Activated CD8-positive, alpha-beta T cell treated with anti-CD3 and anti-CD28 coated beads, Interleukin-2, amount 10 ng/mL, durations not matched to agents 7 days and 5 days (primary cell): ENCODE data around the gene BRICD5. TPM values are rescaled to one million over a fixed set of nuclear protein-coding genes. Genes with fewer than 3 reads are reported as not detected.
"Not testable (repeated sequence)": the region's sequence is repeated elsewhere in the genome, so short reads cannot be mapped to it uniquely, and the experiment has no call there.

Source experiments
- ATAC-seq: fragments of 150-1000 bp; cut with Tn5 transposase; one replicate; pipeline ENCODE4 v1.10.0; 2021; ENCODE audit warnings: moderate library complexity
- CTCF ChIA-PET: fragments of 350-600 bp; sonication (Branson Sonifier 250); formaldehyde crosslinking; loops from one replicate; lab custom pipeline; 2021; ENCODE audit warnings: antibody characterized with exemption; lab: Charles Lee
- POLR2A ChIA-PET: fragments of 350-600 bp; sonication (Branson Sonifier 250); formaldehyde crosslinking; loops from one replicate; lab custom pipeline; 2021; ENCODE audit warnings: antibody characterized with exemption; lab: Charles Lee
- DNase-seq: peaks from one replicate; pipeline ENCODE4 v3.0.0-alpha.2; 2020
- H3K27ac Mint-ChIP-seq: one replicate; pipeline ENCODE4 v1.8.0; 2021; ENCODE audit warnings: mild to moderate bottlenecking, mixed read lengths
- H3K27me3 Mint-ChIP-seq: one replicate; pipeline ENCODE4 v1.8.0; 2021; ENCODE audit warnings: low read depth, mixed read lengths
- H3K36me3 Mint-ChIP-seq: one replicate; pipeline ENCODE4 v1.8.0; 2021; ENCODE audit warnings: low read depth, mixed read lengths
- H3K4me1 Mint-ChIP-seq: one replicate; pipeline ENCODE4 v1.8.0; 2021; ENCODE audit warnings: low read depth, mixed read lengths
- H3K4me3 Mint-ChIP-seq: one replicate; pipeline ENCODE4 v1.8.0; 2021; ENCODE audit warnings: mild to moderate bottlenecking, mixed read lengths
- H3K9me3 Mint-ChIP-seq: one replicate; pipeline ENCODE4 v1.8.0; 2022; ENCODE audit warnings: mixed read lengths; ENCODE audit not compliant: insufficient read depth
- total RNA-seq, 2 experiments: library from RNA; stranded (reverse); gene quantifications; one replicate each; pipeline ENCODE4 v1.2.3, GENCODE V29; 2021

Gene BRICD5
- total RNA-seq = 10 to 100 TPM; 14.8 to 15.0 TPM

DNA sequence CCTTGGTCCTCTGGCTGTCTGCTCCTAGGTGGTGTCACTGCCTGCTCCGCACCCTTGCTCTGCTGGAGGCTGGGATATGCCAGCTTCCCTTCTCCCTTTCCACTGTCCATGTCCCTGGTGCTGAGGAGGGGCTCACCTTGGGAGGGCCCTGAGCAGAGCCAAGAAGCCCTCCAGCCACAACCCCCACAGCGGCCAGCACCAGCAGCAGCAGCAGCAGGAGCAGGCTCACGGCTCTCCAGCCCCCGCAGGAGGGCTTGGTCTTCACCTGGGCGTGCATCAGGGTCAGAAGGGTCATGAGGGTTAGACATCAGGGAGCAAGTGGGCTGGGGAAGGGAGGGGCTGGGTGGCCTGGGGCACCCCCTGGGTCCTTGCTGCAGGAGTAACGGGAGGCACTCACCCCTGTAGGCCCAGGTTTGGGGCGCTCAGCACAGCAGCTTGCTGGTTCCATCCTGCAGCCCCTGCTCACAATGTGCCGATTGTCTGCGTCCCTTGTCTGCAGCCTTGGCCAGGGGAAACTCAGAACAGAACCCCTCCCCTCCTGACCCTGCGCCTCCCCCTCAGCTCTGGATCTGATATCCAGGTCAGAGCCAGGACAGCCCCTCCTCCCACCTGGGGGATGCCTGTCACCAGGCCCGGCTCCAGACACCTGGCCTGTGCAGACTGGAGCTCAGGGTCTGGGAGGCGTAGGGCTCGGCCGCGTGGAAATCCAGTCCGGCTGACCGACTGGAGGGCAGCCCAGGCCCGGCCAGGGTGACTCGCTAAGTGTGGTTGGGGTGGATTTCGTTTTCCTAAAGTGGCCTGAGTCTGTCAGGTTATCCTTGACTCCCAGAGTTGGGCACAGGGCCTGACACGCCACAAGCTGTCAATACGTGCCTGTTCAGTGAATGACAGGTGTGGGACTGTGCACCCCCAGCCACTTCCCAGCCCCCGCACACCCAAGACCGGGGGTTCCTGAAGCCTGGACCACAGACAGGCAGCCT lies at the start of gene BRICD5:
Gene BRICD5 (minus strand): TSS at position 478 of the 980 bp plus-strand sequence. CDS start 30 bp downstream, at position 448.
- no peak within 1 kb of the TSS for H3K4me3 Mint-ChIP-seq
- peak within 1 kb of the TSS; percentile 46 for H3K27ac Mint-ChIP-seq
- ChIA-PET CTCF (interaction anchor here (0.9 kb wide), 1 partner anchor 14 kb away, joined by 3 read pairs; no protein-coding TSS in a partner anchor), POLR2A (no interaction called here)
- no peak for ATAC-seq
- H3K27me3 Mint-ChIP-seq = no peaks in the 10 kb centered on the region
- no peak for DNase-seq
- H3K36me3 Mint-ChIP-seq = peaks cover 34% of the 10 kb centered on the region
- H3K4me1 Mint-ChIP-seq = peaks cover 38% of the 10 kb centered on the region
- H3K9me3 Mint-ChIP-seq = no peaks in the 10 kb centered on the region

DNA sequence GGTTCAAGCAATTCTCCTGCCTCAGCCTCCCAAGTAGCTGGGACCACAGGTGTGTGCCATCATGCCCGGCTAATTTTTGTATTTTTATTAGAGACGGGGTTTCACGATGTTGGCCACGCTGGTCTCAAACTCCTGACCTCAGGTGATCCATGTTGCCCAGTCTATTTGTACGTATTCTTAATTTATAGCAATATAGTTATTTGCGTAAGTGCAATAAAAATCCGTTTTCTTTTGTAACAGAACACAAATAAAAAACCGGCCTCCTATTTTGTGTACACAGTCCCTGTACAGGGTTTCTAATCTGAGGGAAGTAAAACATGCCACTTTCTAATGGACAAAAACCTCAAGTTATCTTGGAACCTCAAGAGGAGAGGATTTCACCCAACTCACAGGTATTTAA lies 49.6 kb upstream of the BRICD5 start:
- peaks cover 19% of the 10 kb centered on the region for H3K4me1 Mint-ChIP-seq
- ChIA-PET POLR2A (interaction anchor here (1.2 kb wide), 1 partner anchor 10 kb away, joined by 4 read pairs; no protein-coding TSS in a partner anchor), CTCF (interaction anchor here (1.1 kb wide), 1 partner anchor 9 kb away, joined by 4 read pairs; the partner anchor contains the start of gene ECI1)
- no peaks in the 10 kb centered on the region for H3K27me3 Mint-ChIP-seq
- H3K36me3 Mint-ChIP-seq = peaks cover 81% of the 10 kb centered on the region
- DNase-seq (no peak), ATAC-seq (no peak)
- no peak overlapping the region for H3K27ac Mint-ChIP-seq
- no peaks in the 10 kb centered on the region for H3K9me3 Mint-ChIP-seq
- H3K4me3 Mint-ChIP-seq = no peak overlapping the region

DNA sequence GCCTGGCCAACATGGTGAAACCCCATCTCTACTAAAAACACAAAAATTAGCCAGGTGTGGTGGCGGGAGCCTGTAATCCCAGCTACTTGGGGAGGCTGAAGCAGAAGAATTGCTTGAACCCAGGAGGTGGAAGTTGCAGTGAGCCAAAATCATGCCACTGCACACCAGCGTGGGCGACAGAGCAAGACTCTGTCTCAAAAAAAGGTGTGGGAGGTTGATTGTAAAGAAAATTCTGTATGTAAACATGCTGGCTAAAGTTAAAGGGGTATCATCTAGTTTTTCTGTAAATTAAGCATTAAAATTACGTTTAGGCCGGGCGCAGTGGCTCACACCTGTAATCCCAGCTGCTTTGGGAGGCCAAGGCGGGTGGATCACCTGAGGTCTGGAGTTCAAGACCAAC lies 47.9 kb upstream of the BRICD5 start:
- POLR2A ChIA-PET = interaction anchor here (0.7 to 1.5 kb wide), 3 partner anchors 10 to 257 kb away, joined by 3 to 5 read pairs (median 3); no protein-coding TSS in a partner anchor
- CTCF ChIA-PET = interaction anchor here (1.1 to 1.3 kb wide), 2 partner anchors 11 to 82 kb away, joined by 3 read pairs; partner anchors contain the start of gene ABCA3
- H3K4me3 Mint-ChIP-seq, DNase-seq, H3K4me1 Mint-ChIP-seq, ATAC-seq, H3K9me3 Mint-ChIP-seq, H3K27me3 Mint-ChIP-seq, H3K27ac Mint-ChIP-seq: not testable (repeated sequence)
- H3K36me3 Mint-ChIP-seq = peaks cover 77% of the 10 kb centered on the region

DNA sequence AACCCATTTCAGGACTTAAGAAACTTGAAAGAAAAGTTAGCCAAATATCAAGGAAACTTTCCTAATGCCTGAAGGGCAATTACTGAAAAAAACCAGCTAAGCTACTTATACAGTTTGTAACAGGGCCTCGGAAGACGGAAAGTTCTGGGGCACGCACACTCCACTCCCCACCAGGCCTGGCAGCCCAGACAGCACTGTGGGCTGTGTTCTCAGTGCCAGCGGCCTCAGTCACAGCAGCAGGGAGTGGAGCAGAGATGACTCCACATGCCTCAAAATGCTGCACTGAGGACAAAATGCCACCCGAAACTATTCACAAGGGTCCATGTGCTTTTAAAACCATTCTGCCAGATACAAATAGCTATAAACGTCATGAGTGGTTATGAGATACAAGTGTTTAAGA lies 47.1 kb upstream of the BRICD5 start:
- no peaks in the 10 kb centered on the region for H3K9me3 Mint-ChIP-seq
- H3K27ac Mint-ChIP-seq = no peak overlapping the region
- H3K4me1 Mint-ChIP-seq = peaks cover 5% of the 10 kb centered on the region
- H3K36me3 Mint-ChIP-seq = peaks cover 79% of the 10 kb centered on the region
- ChIA-PET CTCF (interaction anchor here (1.1 to 1.3 kb wide), 2 partner anchors 10 to 83 kb away, joined by 3 read pairs; partner anchors contain the start of gene ABCA3), POLR2A (interaction anchor here (0.7 to 1.5 kb wide), 3 partner anchors 11 to 258 kb away, joined by 3 to 5 read pairs (median 3); no protein-coding TSS in a partner anchor)
- DNase-seq (no peak), ATAC-seq (no peak)
- no peaks in the 10 kb centered on the region for H3K27me3 Mint-ChIP-seq
- no peak overlapping the region for H3K4me3 Mint-ChIP-seq

DNA sequence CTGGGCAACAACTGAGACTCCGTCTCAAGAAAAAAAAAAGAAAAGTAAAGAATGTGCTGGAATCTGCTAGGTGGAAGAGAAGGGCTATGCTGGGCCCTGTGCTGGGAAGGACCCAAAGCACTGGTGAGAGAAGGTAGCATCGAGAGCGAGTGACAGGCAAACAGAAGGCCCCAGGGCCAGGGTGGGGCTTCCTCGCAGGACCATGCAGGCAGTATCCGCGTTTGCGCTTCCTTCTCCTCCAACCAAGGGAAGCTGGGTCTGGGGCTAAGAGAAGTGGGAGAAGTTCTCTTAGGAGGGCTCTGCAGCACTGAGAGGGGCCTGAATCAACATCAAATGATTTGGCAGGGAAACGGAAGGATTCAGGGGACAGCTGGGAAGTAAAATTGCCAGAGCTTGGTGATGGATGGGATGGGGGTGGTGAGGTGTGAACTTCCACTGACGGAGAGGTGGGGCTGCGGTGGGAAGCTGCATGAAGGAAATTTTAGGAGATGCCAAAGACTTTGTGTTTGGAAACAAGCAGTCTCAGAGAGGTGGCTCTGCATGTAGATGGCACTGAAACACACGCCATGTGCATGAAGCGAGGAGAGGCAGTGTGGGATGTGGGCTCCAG lies 46.0 kb upstream of the BRICD5 start:
- DNase-seq (no peak), ATAC-seq (no peak)
- H3K4me3 Mint-ChIP-seq = no peak overlapping the region
- peaks cover 4% of the 10 kb centered on the region for H3K4me1 Mint-ChIP-seq
- H3K27ac Mint-ChIP-seq = peak overlapping the region; percentile 23
- peaks cover 76% of the 10 kb centered on the region for H3K36me3 Mint-ChIP-seq
- CTCF ChIA-PET = no interaction called here
- POLR2A ChIA-PET = interaction anchor here (0.7 to 1.5 kb wide), 2 partner anchors 10 to 1445 kb away, joined by 3 read pairs; no protein-coding TSS in a partner anchor
- H3K9me3 Mint-ChIP-seq = no peaks in the 10 kb centered on the region
- H3K27me3 Mint-ChIP-seq = no peaks in the 10 kb centered on the region

DNA sequence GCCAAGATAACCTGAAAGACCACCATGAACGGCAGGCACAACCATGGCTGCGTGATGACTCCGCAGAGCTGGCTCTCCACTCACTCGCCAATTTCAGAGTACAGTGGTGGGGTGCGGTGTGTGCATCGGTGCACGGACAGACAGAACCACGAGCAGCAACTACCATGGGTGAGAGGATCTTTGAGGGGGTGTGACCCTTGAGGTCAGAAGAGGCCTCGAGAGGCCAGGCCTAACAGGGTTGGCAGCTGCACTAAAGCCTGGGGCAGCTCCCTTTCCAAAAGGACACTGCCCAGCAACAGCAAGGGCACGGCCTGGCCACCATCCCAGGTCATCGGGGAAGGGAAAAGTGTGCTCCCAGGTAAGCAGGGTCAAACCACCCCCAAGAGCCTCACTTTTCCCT lies 42.6 kb upstream of the BRICD5 start:
- CTCF ChIA-PET = interaction anchor here (1.9 kb wide), 1 partner anchor 9 kb away, joined by 9 read pairs; no protein-coding TSS in a partner anchor

DNA sequence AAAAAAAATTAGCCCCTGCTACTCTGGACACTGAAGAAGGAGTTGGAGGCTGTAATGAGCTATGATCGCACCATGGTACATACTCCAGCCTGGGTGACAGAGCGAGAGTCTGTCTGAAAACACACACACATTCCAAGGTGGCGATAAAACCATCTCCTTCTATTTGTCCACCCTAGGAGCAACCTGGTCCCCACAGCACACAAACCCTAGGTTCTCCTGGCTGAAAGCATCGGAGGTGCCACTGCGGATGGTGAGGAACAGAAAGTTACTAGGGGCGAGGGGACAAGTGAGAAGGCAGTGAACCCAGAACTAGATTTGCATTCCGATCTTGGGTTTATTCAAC lies 42.1 kb upstream of the BRICD5 start:
- CTCF ChIA-PET = interaction anchor here (0.7 to 2.6 kb wide), 6 partner anchors 10 to 97 kb away, joined by 3 to 18 read pairs (median 10); partner anchors contain the start of genes E4F1, MLST8 and TRAF7
- POLR2A ChIA-PET = interaction anchor here (1.5 to 3.5 kb wide), 3 partner anchors 10 to 98 kb away, joined by 5 to 14 read pairs (median 11); partner anchors contain the start of gene TRAF7

More for the DNA sequence above, 42.6 kb upstream of the BRICD5 start:
- no peaks in the 10 kb centered on the region for H3K27me3 Mint-ChIP-seq
- H3K9me3 Mint-ChIP-seq = no peaks in the 10 kb centered on the region
- ATAC-seq (no peak), DNase-seq (no peak)
- H3K36me3 Mint-ChIP-seq = peaks cover 56% of the 10 kb centered on the region
- POLR2A ChIA-PET = interaction anchor here (0.6 to 3.5 kb wide), 3 partner anchors 10 to 12 kb away, joined by 3 to 14 read pairs (median 4); no protein-coding TSS in a partner anchor
- H3K4me3 Mint-ChIP-seq = no peak overlapping the region
- peaks cover 8% of the 10 kb centered on the region for H3K4me1 Mint-ChIP-seq
- peak overlapping the region; percentile 52 for H3K27ac Mint-ChIP-seq

DNA sequence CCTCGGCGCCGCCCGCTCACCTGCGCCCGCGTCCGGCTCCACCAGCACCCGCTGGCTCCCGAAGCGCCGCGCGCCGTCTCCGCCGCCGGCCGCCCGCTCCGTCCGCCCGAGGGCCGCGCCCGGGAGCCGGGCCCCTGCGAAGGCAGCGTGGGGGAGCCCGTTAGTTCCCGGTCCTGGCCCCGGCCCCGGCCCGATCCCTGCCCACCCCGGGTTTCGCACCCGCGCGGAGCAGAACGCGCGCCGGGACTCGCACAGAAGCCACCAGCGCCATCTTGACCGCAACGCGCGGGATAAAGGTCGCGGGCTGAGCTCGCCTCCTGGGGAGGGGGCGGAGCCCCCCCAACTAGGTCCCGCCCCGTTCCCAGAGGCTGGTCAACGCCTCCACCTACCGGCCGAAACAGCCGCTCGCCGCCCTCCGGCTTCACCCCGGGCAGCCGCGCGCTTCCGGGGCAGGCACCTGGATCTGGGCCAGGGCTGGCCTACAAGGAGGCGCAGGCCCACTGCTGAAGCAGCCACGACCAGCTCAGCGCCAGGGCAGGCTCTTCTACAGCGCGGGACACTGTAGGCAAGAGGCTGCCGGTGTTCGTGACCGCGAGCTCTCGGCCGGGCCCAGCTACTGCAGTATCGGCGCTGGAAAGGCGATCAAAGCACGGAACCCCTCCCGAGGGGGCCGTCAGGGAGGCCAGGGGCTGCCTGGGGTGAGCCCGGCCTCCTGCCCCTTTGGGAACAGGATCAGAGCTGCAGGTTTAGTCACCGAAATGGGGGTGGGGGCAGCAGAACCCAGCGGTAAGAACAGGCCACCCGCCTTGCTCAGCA lies 40.8 kb upstream of the BRICD5 start, which contains the start of gene ECI1:
Gene ECI1 (minus strand): TSS at position 292 of the 816 bp plus-strand sequence. CDS start 21 bp downstream, at position 271.
- CTCF ChIA-PET = interaction anchor here (0.8 to 2.6 kb wide), 14 partner anchors 8 to 250 kb away, joined by 3 to 18 read pairs (median 4); partner anchors contain the start of genes E4F1, MLST8, NTHL1 and TEDC2

More for the DNA sequence above, 42.1 kb upstream of the BRICD5 start:
- ATAC-seq (no peak), DNase-seq (no peak)
- H3K4me1 Mint-ChIP-seq = peaks cover 6% of the 10 kb centered on the region
- peak overlapping the region; percentile 52 for H3K27ac Mint-ChIP-seq
- no peak overlapping the region for H3K4me3 Mint-ChIP-seq
- no peaks in the 10 kb centered on the region for H3K27me3 Mint-ChIP-seq
- H3K36me3 Mint-ChIP-seq = peaks cover 51% of the 10 kb centered on the region
- H3K9me3 Mint-ChIP-seq = no peaks in the 10 kb centered on the region

DNA sequence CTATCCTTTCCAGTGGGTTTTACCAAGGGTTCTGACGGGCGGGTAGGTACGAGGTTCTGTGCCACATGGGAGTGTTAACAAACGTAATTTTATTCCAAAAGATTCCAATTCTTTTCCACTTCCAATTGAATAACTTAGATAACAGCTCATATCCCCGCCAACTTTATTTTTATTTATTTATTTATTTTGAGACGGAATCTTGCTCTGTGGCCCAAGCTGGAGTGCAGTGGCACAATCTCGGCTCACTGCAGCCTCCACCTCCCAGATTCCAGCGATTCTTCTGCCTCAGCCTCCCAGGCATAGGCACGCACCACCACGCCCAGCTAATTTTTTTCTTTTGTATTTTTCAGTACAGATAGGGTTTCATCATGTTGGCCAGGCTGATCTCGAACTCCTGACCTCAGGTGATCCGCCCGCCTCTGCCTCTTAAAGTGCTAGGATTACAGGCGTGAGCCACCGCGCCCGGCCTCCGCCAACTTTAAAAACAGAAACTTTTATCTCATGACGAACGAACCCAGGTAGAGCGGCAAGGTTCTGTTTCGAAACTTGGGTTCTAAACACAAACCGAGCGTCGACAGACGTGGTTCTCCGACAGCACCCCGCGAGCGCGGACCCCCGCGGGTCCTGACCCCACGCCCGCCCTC lies 40.1 kb upstream of the BRICD5 start:
- ATAC-seq = no peak
- H3K4me3 Mint-ChIP-seq = peak overlapping the region; percentile 87
- H3K36me3 Mint-ChIP-seq = peaks cover 41% of the 10 kb centered on the region
- ChIA-PET POLR2A (interaction anchor here (0.6 to 3.5 kb wide), 9 partner anchors 9 to 228 kb away, joined by 3 to 15 read pairs (median 4); partner anchors contain the start of genes MLST8, RNPS1 and TRAF7), CTCF (interaction anchor here (0.8 to 2.6 kb wide), 11 partner anchors 9 to 251 kb away, joined by 3 to 18 read pairs (median 4); partner anchors contain the start of genes E4F1, MLST8, NTHL1 and TRAF7)
- H3K4me1 Mint-ChIP-seq = peaks cover 5% of the 10 kb centered on the region
- DNase-seq = peak; percentile 57
- H3K9me3 Mint-ChIP-seq = no peaks in the 10 kb centered on the region
- no peaks in the 10 kb centered on the region for H3K27me3 Mint-ChIP-seq
- peak overlapping the region; percentile 91 for H3K27ac Mint-ChIP-seq

More for the DNA sequence above, 40.8 kb upstream of the BRICD5 start, which contains the start of gene ECI1:
- Mint-ChIP-seq H3K9me3 (no peaks in the 10 kb centered on the region), H3K27me3 (no peaks in the 10 kb centered on the region), H3K27ac (peak within 1 kb of the TSS; percentile 91), H3K4me3 (peak within 1 kb of the TSS; percentile 87), H3K36me3 (peaks cover 42% of the 10 kb centered on the region), H3K4me1 (peaks cover 5% of the 10 kb centered on the region)
- ATAC-seq = peak; percentile 87
- peak; percentile 86 for DNase-seq
- POLR2A ChIA-PET = interaction anchor here (0.6 to 3.5 kb wide), 13 partner anchors 10 to 229 kb away, joined by 3 to 15 read pairs (median 4); partner anchors contain the start of genes MLST8, PGP, RNPS1 and TRAF7
